Retina (tissue), 1 donor: ENCODE data around the gene FAHD1.

Source experiments
- DNase-seq: peaks from one replicate; pipeline ENCODE4 v3.0.0-alpha.2; 2016

Gene FAHD1

GRCh38 chr16:1826691-1827573 lies at the start of gene FAHD1, which contains the start of gene HAGH:
Gene FAHD1 (plus strand): TSS chr16:1827206. CDS start chr16:1827239, 33 bp downstream.
Gene HAGH (minus strand): TSS chr16:1826825. CDS start chr16:1826787, 38 bp downstream.
- peak; percentile 100 for DNase-seq

- DNase-seq, result no peak
These were observed 49.4 kb upstream of the FAHD1 start for GRCh38 chr16:1777375-1778199.

- DNase-seq, result no peak
These were observed 48.5 kb upstream of the FAHD1 start for GRCh38 chr16:1778200-1779179.

DNA sequence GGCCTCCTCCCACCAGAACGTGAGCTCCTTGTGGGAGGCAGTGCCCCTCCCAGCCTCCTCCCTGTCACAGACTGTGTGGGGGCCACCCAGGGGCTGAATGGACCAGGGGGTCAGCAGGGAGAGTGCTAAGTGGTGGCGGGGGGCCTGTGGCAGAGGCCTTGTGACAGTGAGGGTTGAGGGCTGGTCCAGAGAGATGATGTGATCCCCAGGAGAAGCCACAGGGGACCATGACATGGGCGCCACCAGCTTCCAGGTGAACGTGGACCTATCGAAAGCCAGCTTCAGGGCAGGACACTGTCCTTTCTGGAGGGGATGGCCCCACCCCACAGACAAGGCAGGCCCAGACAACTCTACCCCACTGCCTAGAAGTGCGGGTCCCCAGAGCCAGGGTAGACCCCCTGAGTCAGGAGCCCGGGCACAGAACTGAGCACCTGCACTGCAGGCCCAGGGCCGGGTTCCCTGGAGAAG lies 47.7 kb upstream of the FAHD1 start:
- no peak for DNase-seq

DNA sequence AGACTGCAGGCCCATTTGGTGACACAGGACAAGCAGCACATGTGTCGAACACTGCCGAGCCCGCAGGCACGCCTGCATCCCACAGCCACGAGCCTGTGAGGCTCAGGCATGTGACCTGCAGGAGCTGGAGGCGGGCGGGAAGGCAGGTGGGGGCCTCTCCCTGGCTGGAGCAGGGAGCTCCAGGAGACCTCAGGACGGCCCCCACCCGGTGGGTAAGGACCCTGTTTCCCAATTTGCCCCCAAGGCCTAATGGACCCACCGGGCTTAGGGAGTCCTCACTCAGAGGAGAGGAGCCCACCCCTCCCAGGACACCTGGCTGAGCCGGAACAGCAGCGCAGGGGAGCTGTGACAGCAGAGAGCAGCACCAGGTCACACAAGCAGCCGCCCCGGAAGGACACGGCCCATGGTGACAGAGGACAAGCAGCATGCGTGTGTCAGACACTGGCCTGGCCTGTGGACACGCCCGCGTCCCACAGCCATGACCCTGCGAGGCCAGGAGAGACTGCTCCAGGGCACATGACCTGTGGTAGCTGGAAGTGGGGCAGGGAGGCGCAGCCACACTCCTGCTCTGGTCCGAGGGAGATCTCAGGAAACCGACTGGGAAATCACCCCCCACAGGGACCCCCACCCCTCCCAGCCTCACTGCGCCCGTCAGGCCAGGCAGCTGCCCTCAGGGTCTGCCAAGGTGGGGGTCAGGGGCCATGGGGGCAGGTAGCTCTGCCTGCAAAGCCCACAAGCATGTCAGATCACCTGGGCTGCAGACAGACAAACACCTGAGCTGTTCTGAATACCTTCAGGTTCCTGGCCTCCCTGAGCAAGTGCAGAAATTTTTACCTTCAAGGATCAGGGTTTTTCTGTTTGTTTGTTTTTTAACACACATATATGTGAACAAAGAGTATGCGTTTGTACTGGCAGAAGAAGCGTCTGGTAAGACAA lies 47.0 kb upstream of the FAHD1 start:
- no peak for DNase-seq

- no peak for DNase-seq
These were observed 46.3 kb upstream of the FAHD1 start for GRCh38 chr16:1780677-1781072.

GRCh38 chr16:1781254-1781653 lies 45.8 kb upstream of the FAHD1 start:
- no peak for DNase-seq

GRCh38 chr16:1781758-1782407 lies 45.1 kb upstream of the FAHD1 start:
- peak; percentile 52 for DNase-seq

DNA sequence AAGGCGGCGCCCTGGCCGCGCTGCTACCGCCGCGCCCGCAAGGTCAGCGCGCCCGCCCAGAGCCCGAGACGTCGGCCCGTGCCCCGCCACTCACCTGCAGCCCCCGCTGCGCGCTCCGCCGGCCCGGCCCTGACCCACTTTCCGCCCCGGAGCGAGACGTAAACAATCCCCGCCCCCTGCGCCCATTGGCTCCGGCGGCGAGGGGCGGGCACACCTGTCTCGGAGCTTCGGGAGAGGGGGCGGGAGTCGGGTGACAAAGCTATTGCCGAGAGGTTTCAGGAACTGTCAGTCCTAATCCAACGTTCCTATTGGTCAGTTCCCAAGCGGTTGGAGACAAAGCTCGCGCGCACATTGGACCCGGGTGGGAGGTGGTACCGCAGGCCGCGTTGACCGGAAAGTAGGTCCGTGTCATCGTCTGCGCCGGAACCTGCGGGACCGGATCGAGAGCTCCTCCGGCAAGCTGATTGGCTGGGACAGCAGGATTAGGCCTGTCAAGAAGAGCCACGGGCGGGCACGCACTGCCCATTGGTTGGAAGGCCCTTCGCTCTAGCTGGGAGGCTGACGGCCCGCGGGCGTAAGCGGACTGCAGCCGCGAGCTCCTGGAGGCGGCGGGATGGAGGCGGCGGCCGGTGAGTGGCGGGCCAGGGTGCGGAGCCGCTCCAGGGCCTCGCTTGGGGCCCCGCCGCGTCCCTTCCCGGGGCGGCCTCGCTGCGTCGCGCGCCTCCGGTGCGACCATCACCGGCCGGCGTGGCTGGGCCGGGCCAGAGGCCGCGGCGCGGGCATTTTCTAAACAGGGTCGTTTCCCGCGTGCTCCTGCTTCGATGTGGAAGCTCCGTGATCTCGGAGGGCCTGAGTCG lies 44.4 kb upstream of the FAHD1 start, which contains the start of the genes NUBP2 and SPSB3:
NUBP2 (plus strand) TSS at position 553 of the 857 bp plus-strand sequence; CDS start at position 614, 61 bp downstream.
SPSB3 (minus strand) TSS at position 164 of the 857 bp plus-strand sequence. CDS start 1,088 bp downstream, outside the sequence.
- DNase-seq, result peak; percentile 96

GRCh38 chr16:1784977-1785845 lies 41.8 kb upstream of the FAHD1 start:
- DNase-seq, result no peak

DNA sequence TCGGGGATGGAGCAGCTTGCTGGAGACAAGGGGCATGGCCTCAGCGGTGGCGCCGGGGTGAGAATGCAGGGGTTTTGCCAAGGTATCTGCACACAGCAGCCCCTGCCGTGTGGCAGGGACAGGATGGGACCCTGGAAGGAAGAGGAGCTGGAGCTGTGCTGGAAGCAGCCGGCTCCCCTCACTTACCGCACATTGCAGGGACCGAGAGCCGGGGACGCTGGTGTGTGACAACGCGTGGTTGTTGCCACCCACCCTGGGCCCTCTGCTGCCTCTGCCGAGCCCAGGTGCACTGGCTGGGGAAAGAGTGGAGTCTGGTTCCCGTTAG lies 41.2 kb upstream of the FAHD1 start:
- DNase-seq, result no peak

DNA sequence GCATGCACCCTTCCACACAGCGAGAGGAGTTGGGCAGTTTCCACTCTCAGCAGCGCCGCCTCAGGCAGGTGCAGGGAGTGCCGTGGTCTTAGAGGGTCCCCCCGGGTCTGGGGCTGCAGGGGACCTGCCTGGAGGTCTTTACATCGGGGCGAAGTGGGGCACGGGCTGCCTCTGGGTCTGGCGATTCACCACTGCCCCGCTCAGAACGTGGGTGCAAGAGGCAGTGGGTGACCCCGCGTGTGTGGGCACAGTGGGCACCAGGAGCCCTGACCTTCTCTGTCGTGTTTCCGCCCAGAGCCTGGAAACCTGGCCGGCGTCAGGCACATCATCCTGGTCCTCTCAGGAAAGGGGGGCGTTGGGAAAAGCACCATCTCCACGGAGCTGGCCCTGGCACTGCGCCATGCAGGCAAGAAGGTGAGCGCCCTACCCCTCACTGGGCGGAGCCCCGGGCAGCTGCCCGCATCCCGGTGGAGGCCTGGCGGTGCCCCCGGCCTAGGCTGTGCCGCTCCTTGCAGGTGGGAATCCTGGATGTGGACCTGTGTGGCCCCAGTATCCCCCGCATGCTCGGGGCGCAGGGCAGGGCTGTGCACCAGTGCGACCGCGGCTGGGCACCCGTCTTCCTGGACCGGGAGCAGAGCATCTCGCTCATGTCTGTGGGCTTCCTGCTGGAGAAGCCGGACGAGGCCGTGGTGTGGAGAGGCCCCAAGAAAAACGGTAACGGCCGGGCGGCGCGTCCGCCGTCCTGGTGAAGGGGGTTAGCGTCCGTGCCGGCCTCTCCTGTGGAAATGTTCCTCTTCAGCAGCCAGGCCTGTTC lies 40.6 kb upstream of the FAHD1 start:
- no peak for DNase-seq

GRCh38 chr16:1787056-1787321 lies 40.0 kb upstream of the FAHD1 start:
- no peak for DNase-seq

GRCh38 chr16:1787322-1788094 lies 39.5 kb upstream of the FAHD1 start:
- DNase-seq, result no peak

GRCh38 chr16:1788095-1788707 lies 38.8 kb upstream of the FAHD1 start:
- no peak for DNase-seq

DNA sequence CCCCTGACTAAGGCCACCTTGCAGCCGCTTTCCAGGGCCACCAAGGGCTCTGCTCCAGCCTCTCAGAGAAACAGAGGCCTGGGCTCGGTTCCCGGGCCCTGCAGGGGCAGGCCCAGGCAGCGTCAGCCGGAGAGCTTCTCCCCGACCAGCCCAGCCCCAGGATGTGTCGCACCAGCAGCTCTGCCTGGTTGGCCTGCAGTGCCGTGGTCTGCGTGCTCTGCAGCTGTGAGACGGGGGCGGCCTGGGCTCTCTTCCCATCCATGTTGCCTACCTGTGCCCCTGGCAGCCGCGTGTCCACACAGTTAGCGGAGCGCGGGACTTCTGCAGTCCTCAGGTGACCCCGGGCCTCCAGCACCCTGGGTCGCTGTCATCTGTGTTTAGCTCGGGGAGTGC lies 38.3 kb upstream of the FAHD1 start:
- DNase-seq, result no peak

GRCh38 chr16:1789643-1790045 lies 37.4 kb upstream of the FAHD1 start:
- no peak for DNase-seq
